ENCODE measurements around the gene TEX11.
"Not testable (repeated sequence)": the region's sequence is repeated elsewhere in the genome, so short reads cannot be mapped to it uniquely, and the experiment has no call there.

TEX11 gene

GRCh38 chrX:70908541-70908940, at the start of gene TEX11:
Gene TEX11 (minus strand): TSS chrX:70908711. CDS start chrX:70907789, 922 bp downstream.
- DNase-seq: no peak

DNA sequence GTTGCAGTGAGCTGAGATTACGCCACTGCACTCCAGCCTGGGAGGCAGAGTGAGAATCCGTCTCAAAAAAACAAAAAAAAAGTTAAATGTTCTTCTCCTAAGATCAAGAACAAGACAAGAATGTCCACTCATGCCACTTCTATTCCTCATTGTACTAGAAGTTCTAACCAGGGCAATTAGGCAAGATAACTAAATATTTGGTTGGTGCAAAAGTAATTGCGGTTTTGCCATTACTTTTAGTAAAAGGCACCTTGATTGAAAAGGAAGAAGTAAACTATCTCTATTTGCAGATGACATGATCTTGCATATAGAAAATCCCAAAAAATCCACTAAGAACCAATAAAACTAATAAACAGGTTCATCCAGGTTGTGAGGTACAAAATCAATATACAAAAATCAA, 46.4 kb upstream of the TEX11 start:
- no peak for DNase-seq

GRCh38 chrX:70924294-70924911, 15.9 kb upstream of the TEX11 start:
- DNase-seq: no peak

DNA sequence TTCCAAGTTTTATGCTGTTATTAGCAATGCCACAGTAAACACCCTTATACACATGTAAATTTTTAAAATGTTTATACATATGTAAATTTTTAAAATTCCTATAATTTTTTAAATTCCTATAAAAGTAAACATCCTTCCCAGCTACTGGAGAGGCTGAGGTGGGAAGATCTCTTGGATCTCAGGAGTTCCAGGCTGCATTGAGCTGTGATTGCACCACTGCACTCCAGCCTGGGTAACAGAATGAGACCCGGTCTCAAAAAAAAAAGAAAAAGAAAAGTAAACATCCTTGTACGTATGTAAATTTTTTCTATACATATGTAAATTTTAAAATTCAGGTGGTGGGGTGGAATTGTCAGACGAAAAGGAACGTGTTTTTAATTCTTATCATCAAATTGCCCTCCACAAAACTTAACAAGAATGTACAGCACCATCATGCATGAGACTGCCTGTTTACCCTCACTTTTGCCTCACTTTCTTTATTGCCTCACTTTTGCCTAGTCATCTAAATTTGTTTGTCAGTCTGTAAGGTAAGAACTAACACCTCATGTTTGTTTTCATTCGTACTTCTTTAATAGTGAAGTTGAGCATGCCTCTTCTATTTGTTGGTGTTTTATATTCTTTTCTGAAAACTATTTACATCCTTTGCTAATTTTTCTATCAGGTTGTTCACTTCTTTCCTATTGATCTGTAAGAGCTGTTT, 14.4 kb upstream of the TEX11 start:
- no peak for DNase-seq

GRCh38 chrX:70921709-70922352, 13.3 kb upstream of the TEX11 start:
- no peak for DNase-seq

DNA sequence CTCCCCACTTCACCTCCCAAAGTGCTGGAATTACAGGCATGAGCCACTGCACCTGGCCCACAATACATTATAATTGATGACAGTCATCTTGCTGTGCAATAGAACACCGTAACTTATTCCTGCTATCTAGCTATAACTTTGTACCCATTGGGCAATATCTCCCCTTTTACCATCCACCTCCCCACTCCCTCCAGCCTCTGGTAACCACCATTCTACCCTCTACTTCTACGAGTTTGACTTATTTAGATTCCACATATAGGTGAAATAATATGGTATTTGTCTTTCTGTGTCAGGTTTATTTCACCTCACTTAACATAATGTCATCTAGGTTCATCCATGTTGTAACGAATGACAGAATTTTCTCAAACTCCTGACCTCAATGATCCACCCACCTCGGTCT, 8.2 kb upstream of the TEX11 start:
- DNase-seq: no peak

- DNase-seq: no peak
Observed at GRCh38 chrX:70907900-70908299, 611 bp downstream of the TEX11 start.

- DNase-seq: no peak
Observed at GRCh38 chrX:70901465-70901864, 7.0 kb downstream of the TEX11 start.

DNA sequence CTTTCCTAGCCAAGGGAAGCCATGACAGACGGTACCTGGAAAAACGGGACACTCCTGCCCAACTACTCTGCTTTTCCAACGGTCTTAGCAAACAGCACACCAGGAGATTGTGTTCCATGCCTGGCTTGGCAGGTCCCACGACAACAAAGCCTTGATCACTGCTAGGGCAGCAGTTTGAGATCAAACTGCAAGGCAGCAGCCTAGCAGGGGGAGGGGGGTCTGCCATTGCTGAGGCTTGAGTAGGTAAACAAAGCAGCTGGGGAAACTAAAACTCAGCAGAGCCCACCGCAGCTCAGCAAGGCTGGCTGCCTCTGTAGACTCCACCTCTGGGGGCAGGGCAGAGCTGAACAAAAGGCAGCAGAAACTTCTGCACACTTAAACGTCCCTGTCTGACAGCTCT, 18.1 kb downstream of the TEX11 start:
- DNase-seq: not testable (repeated sequence)

GRCh38 chrX:70878902-70879301, 29.6 kb downstream of the TEX11 start:
- no peak for DNase-seq

GRCh38 chrX:70852294-70852693, 56.2 kb downstream of the TEX11 start:
- no peak for DNase-seq

GRCh38 chrX:70844081-70844480, 64.4 kb downstream of the TEX11 start:
- not testable (repeated sequence) for DNase-seq

GRCh38 chrX:70843620-70844019, 64.9 kb downstream of the TEX11 start:
- not testable (repeated sequence) for DNase-seq

DNA sequence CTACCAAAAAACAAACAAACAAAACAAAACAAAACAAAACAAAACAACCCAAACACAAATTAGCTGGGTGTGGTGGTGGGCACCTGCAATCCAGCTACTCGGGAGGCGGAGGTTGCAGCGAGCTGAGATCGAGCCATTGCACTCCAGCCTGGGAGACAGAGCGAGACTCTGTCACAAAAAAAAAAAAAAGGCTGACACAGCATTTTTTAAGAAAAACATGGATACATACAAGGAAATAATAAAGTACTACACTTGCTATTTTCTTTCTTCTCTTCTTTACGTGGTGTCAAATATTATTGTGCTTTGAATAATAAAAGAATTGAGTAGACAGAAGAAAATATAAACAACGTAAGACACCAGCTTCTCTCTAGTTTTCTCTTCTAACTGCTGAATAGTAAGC, 73.9 kb downstream of the TEX11 start:
- no peak for DNase-seq

- no peak for DNase-seq
Observed at GRCh38 chrX:70826715-70827114, 81.8 kb downstream of the TEX11 start.

DNA sequence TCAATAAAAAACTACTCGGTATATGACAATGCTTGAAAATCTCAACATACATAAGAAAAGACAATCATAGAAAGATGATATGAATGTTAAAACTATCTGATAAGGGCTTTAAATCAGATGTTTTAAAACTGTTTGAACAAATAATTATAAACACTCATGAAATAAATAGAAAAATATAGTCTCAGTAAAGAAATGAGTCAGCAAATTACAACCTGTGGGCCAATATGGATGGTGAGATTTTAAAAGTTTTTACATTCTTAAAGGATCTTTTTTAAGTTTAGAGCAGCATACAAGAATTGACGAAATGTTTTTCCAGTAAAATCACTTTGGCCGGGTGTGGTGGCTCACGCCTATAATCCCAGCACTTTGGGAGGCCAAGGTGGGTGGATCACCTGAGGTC, 83.1 kb downstream of the TEX11 start:
- DNase-seq: no peak

DNA sequence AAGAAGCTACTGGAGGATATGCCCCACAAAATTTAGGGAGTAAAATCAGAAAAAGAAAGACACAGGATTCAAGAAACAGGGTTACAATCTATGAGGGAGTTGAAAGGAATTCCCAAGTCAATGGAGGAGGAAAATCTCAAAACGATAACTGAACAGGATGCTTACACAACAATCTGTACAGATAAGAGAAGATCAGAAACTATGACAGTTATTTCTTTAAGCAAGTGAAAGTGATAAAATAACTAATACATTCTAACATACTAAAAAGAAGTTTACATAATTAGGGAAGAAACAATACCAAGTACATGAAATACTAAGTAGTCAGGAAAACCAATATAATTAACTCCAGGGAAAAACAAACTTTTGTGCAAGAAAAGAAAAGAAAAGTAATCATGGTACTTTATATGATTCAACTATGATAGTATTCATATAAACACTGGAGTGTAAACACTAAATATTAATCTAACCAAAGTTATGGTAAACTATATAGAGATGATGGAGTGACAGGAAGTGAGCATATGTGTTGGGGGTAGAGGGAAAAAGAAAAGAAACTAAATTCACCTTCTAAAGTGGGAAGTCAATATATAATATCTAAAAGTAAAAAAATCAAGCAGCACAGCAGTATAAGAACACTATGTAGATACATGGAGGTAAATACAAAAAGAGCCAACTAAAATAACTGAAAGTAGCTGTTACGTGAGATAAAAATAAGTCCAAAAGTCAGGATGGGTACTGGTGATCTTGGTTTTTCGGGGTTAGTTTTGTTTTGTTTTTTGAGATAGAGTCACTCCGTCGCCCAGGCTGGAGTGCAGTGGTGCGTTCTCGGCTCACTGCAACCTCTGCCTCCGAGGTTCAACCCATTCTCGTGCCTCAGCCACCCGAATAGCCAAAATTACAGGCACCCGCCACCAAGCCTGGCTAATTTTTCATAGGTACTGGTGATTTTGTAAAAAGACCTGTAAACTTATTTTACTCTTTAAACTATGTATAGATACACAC, 99.3 kb downstream of the TEX11 start:
- no peak for DNase-seq

- no peak for DNase-seq
Observed at GRCh38 chrX:70806081-70806480, 102.4 kb downstream of the TEX11 start.

GRCh38 chrX:70796742-70797141, 111.8 kb downstream of the TEX11 start:
- not testable (repeated sequence) for DNase-seq

DNA sequence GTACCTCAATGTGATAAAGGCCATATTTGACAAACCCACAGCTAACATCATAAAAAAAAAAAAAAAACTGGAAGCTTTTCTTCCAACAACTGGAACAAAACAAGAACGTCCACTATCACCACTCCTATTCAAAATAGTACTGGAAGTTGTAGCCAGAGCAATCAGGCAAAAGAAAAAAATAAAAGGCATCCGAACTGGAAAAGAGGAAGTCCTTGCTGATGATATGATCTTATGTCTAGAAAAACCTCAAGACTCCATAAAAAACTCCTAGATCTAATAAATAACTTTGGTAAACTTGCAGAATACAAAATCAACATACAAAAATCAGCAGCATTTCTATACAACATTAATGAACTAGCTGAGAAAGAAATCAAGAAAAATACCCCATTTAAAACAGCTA, 134.3 kb downstream of the TEX11 start:
- DNase-seq: no peak

DNA sequence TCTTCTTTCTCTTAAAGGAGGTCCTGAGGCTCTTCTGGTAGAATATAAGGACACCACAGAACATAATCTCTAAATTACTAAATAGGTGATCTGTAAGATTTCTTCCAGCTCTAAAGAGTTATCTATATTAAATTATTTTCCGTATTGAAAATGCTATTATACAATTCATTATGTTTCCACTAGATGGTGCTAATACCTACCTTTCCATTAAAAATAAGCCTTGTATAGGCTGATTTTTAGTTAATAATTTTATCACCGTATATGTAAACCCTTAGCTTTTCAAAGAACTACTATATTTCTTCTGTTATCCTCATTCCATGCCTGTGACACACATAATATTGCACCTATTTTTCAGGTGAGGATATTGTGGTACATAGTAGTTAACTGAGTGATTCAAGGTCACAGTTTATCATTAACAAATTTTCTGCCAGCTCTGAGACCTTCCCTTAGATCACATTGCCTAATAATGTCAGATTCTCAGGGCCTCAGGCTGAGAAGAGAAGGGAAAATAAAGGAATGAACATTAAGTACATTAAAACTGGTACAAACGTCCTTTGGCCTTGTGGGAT, 138.8 kb downstream of the TEX11 start:
- DNase-seq: no peak

GRCh38 chrX:70762285-70762684, 146.2 kb downstream of the TEX11 start:
- no peak for DNase-seq

DNA sequence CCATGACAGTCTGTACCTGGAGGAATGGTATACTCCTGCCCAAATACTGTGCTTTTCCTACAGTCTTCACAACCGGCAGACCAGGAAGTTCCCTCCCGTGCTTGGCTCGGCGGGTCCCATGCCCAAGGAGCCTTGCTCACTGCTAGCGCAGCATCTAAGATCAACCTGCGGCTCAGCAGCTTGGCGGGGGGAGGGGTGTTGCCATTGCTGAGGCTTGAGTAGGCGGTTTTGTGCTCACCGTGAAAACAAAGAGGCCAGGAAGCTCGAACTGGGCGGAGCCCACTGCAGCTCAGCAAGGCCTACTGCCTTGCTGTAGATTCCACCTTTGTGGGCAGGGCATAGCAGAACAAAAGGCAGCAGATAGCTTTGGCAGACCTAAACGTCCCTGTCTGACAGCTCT, 152.7 kb downstream of the TEX11 start:
- peak; percentile 68 for DNase-seq

Measured in stimulated activated CD4-positive, alpha-beta T cell treated with anti-CD3 and anti-CD28 coated beads, Interleukin-1b, Interleukin-23, amount 100 ng/mL, for 48 hours (primary cell).